RWPE2 (cell line): ENCODE data around the gene ATRX.
"Not testable (repeated sequence)": the region's sequence is repeated elsewhere in the genome, so short reads cannot be mapped to it uniquely, and the experiment has no call there.

ENCODE experiments used
- ATAC-seq: fragments of 200-7000 bp; cut with Tn5 transposase; 3 replicates; pipeline ENCODE4 v1.9.1; 2021; ENCODE audit warnings: low read depth
- DNase-seq: peaks from one replicate; pipeline ENCODE4 v3.0.0-alpha.2; 2020; ENCODE audit warnings: low spot score
- H3K27ac ChIP-seq: fragments of 450-650 bp; 2 replicates; pipeline ENCODE4 v1.5.1; 2017; ENCODE audit warnings: mild to moderate bottlenecking; ENCODE audit not compliant: poor library complexity, severe bottlenecking
- H3K27me3 ChIP-seq: fragments of 250-450 bp; sonication (Bioruptor Pico); 2 replicates; pipeline ENCODE4 v1.5.1; 2021; ENCODE audit warnings: mild to moderate bottlenecking, moderate library complexity; ENCODE audit not compliant: insufficient read depth, poor library complexity, severe bottlenecking
- H3K36me3 ChIP-seq: fragments of 250-450 bp; sonication (Bioruptor Pico); 2 replicates; pipeline ENCODE4 v1.5.1; 2020; ENCODE audit warnings: low read depth, mild to moderate bottlenecking, moderate library complexity
- H3K4me1 ChIP-seq: fragments of 250-450 bp; sonication (Bioruptor Pico); 2 replicates; pipeline ENCODE4 v1.5.1; 2021; ENCODE audit warnings: mild to moderate bottlenecking, moderate library complexity; ENCODE audit not compliant: insufficient read depth, poor library complexity, severe bottlenecking
- H3K4me3 ChIP-seq: fragments of 250-450 bp; sonication (Bioruptor Pico); 2 replicates; pipeline ENCODE4 v1.5.1; 2021; ENCODE audit warnings: mild to moderate bottlenecking, moderate library complexity; ENCODE audit not compliant: severe bottlenecking
- H3K9me3 ChIP-seq: fragments of 250-450 bp; sonication (Bioruptor Pico); 2 replicates; pipeline ENCODE4 v1.5.1; 2021; ENCODE audit warnings: mild to moderate bottlenecking, moderate library complexity; ENCODE audit not compliant: severe bottlenecking
- TF ChIP-seq, protein P1 (sequence below): fragments of 450-650 bp; IDR thresholded peaks from one replicate; pipeline ENCODE4 v1.5.1; 2017; ENCODE audit warnings: mild to moderate bottlenecking, moderate library complexity; ENCODE audit not compliant: poor library complexity, severe bottlenecking

The ATRX gene

GRCh38 chrX:77740376-77740905 lies 45.6 kb downstream of the ATRX start:
- H3K27ac ChIP-seq, result no peak overlapping the region
- no peaks in the 10 kb centered on the region for H3K27me3 ChIP-seq
- no peaks in the 10 kb centered on the region for H3K9me3 ChIP-seq
- no peak overlapping the region for H3K4me3 ChIP-seq
- H3K36me3 ChIP-seq, result no peaks in the 10 kb centered on the region
- TF ChIP-seq, protein P1, sequence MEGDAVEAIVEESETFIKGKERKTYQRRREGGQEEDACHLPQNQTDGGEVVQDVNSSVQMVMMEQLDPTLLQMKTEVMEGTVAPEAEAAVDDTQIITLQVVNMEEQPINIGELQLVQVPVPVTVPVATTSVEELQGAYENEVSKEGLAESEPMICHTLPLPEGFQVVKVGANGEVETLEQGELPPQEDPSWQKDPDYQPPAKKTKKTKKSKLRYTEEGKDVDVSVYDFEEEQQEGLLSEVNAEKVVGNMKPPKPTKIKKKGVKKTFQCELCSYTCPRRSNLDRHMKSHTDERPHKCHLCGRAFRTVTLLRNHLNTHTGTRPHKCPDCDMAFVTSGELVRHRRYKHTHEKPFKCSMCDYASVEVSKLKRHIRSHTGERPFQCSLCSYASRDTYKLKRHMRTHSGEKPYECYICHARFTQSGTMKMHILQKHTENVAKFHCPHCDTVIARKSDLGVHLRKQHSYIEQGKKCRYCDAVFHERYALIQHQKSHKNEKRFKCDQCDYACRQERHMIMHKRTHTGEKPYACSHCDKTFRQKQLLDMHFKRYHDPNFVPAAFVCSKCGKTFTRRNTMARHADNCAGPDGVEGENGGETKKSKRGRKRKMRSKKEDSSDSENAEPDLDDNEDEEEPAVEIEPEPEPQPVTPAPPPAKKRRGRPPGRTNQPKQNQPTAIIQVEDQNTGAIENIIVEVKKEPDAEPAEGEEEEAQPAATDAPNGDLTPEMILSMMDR, result no peak
- DNase-seq, result no peak
- ATAC-seq, result no peak
- H3K4me1 ChIP-seq, result no peaks in the 10 kb centered on the region

- H3K4me1 ChIP-seq, result no peaks in the 10 kb centered on the region
- no peak for DNase-seq
- no peak overlapping the region for H3K4me3 ChIP-seq
- no peaks in the 10 kb centered on the region for H3K9me3 ChIP-seq
- TF ChIP-seq, protein P1, result no peak
- no peak overlapping the region for H3K27ac ChIP-seq
- H3K27me3 ChIP-seq, result no peaks in the 10 kb centered on the region
- no peak for ATAC-seq
- H3K36me3 ChIP-seq, result no peaks in the 10 kb centered on the region
Observed at GRCh38 chrX:77733342-77733741, 52.7 kb downstream of the ATRX start.

DNA sequence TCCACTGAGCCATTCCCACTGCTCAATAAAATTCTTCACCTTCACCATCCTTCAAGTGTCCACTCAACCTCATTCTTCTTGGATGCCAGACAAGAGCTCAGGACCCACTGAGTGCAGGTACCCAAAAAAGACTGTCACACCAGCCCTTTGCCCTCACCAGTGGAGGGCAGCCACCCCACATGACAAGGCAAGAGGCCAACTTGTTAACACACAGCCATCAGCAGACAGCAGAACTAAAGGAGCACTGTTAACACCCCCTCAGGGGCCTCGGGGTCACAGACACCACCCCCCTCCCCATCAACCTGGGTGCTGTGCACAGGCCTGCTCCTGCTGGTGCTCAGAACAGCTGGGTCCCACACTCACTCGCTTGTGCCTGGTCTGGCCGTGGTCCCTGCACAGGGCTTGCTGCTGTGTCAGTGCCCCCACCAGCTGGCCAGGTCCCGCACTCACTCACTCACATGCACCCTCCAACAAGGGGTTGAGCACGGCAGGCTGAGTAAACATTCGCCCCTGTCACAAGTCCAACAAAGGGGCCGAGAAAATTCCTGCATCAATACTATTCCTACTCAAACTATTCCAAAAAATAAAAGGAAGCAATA lies 54.1 kb downstream of the ATRX start:
- TF ChIP-seq, protein P1, result no peak
- H3K9me3 ChIP-seq, result no peaks in the 10 kb centered on the region

DNA sequence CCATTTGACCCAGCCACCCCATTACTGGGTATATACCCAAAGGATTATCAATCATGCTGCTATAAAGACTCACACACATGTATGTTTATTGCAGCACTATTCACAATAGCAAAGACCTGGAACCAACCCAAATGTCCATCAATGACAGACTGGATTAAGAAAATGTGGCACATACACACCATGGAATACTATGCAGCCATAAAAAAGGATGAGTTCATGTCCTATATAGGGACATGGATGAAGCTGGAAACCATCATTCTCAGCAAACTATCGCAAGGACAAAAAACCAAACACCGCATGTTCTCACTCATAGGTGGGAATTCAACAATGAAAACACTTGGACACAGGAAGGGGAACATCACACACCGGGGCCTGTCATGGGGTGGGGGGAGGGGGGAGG lies 59.9 kb downstream of the ATRX start:
- H3K9me3 ChIP-seq, DNase-seq, H3K27ac ChIP-seq, H3K36me3 ChIP-seq, H3K4me3 ChIP-seq, ATAC-seq, H3K4me1 ChIP-seq, H3K27me3 ChIP-seq: not testable (repeated sequence)

More for the DNA sequence above, 54.1 kb downstream of the ATRX start:
- H3K4me1 ChIP-seq, result no peaks in the 10 kb centered on the region
- DNase-seq (no peak), ATAC-seq (no peak)
- H3K27me3 ChIP-seq, result no peaks in the 10 kb centered on the region
- H3K27ac ChIP-seq, result no peak overlapping the region
- no peaks in the 10 kb centered on the region for H3K36me3 ChIP-seq
- H3K4me3 ChIP-seq, result no peak overlapping the region

DNA sequence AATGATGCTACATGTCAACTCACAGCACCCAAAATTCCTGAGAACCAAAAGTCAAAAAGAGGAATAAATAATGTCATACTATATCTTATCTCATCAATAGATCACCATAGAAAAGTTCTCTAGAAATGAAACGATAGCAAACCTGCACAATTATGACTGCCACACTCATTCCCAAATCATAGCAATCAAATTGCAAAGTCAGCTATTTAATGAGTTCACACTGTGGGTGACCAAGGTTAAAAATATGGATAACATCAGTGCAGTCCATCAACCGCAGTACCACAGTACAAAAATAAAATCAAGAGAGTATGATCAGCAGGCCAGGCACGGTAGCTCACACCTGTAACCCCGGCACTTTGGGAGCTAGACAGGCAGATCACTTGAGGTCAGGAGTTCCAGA lies 62.3 kb downstream of the ATRX start:
- TF ChIP-seq, protein P1, result no peak
- H3K27me3 ChIP-seq, result no peaks in the 10 kb centered on the region
- H3K9me3 ChIP-seq, result no peaks in the 10 kb centered on the region
- H3K4me1 ChIP-seq, result no peaks in the 10 kb centered on the region
- no peaks in the 10 kb centered on the region for H3K36me3 ChIP-seq
- H3K27ac ChIP-seq, result no peak overlapping the region
- H3K4me3 ChIP-seq, result no peak overlapping the region
- ATAC-seq, result no peak
- no peak for DNase-seq
